Osteoblast (primary cell): ENCODE data around the gene UGP2. TPM values are rescaled to one million over a fixed set of nuclear protein-coding genes. Genes with fewer than 3 reads are reported as not detected.

ENCODE experiments used
- DNase-seq: peaks from one replicate; pipeline ENCODE4 v3.0.0; 2011; ENCODE audit warnings: low spot score, mixed read lengths; ENCODE audit not compliant: insufficient read length; ENCODE audit errors: missing footprints
- H2AFZ ChIP-seq: 2 replicates; pipeline ENCODE4 v1.6.0; 2011; ENCODE audit warnings: mild to moderate bottlenecking, low read length
- H3K27ac ChIP-seq: 2 replicates; pipeline ENCODE4 v1.5.1; 2011; ENCODE audit warnings: mild to moderate bottlenecking, low read depth, low read length, moderate library complexity
- H3K27me3 ChIP-seq: 2 replicates; pipeline ENCODE4 v1.6.0; 2012; ENCODE audit warnings: mild to moderate bottlenecking, control low read depth, inconsistent platforms, low read length, moderate library complexity; ENCODE audit not compliant: insufficient read depth
- H3K36me3 ChIP-seq: 2 replicates; pipeline ENCODE4 v1.5.1; 2011; ENCODE audit warnings: mild to moderate bottlenecking, low read length, control low read depth, moderate library complexity; ENCODE audit not compliant: insufficient read depth
- H3K4me1 ChIP-seq: 2 replicates; pipeline ENCODE4 v1.5.1; 2011; ENCODE audit warnings: mild to moderate bottlenecking, low read length, control low read depth, moderate library complexity; ENCODE audit not compliant: insufficient read depth
- H3K4me2 ChIP-seq: 2 replicates; pipeline ENCODE4 v1.6.0; 2011; ENCODE audit warnings: mild to moderate bottlenecking, low read length; ENCODE audit not compliant: insufficient read depth
- H3K4me3 ChIP-seq: fragments of 200-600 bp; sonication (generic); 3 replicates; pipeline ENCODE4 v1.5.1; 2012; ENCODE audit warnings: mild to moderate bottlenecking, low read length, inconsistent platforms; ENCODE audit not compliant: insufficient read depth
- H3K79me2 ChIP-seq: 2 replicates; pipeline ENCODE4 v1.6.0; 2012; ENCODE audit warnings: mild to moderate bottlenecking, low read length, control low read depth, inconsistent platforms; ENCODE audit not compliant: insufficient read depth
- H3K9me3 ChIP-seq: 2 replicates; pipeline ENCODE4 v1.5.1; 2011; ENCODE audit warnings: low read depth, low read length, control low read depth
- H4K20me1 ChIP-seq: 2 replicates; pipeline ENCODE4 v1.6.0; 2012; ENCODE audit warnings: mild to moderate bottlenecking, low read length, control low read depth; ENCODE audit not compliant: insufficient read depth
- CTCF ChIP-seq: IDR thresholded peaks from 2 replicates; pipeline ENCODE4 v1.5.1; 2011; ENCODE audit warnings: mild to moderate bottlenecking, low read depth, low read length, moderate library complexity; ENCODE audit errors: extremely low read depth
- total RNA-seq: library from RNA; depleted of rRNA; stranded (reverse); fragments of >200 nt; gene quantifications from 2 replicates; pipeline ENCODE4 v1.2.3, GENCODE V29; 2012

UGP2 gene
- total RNA-seq, 1 donor: 123 TPM

GRCh38 chr2:63853527-63854310 lies 12.0 kb downstream of the UGP2 start:
- TF ChIP-seq CTCF: no peak
- no peaks in the 10 kb centered on the region for H3K27me3 ChIP-seq
- H4K20me1 ChIP-seq: peaks cover 36% of the 10 kb centered on the region
- H2AFZ ChIP-seq: no peak overlapping the region
- H3K27ac ChIP-seq: no peak overlapping the region
- peaks cover 91% of the 10 kb centered on the region for H3K79me2 ChIP-seq
- peaks cover 24% of the 10 kb centered on the region for H3K4me1 ChIP-seq
- H3K4me2 ChIP-seq: no peak overlapping the region
- H3K36me3 ChIP-seq: peaks cover 14% of the 10 kb centered on the region
- no peak overlapping the region for H3K4me3 ChIP-seq
- no peak for DNase-seq
- H3K9me3 ChIP-seq: no peaks in the 10 kb centered on the region

GRCh38 chr2:63855418-63856302 lies 14.0 kb downstream of the UGP2 start:
- Histone ChIP-seq H3K9me3 (no peaks in the 10 kb centered on the region), H2AFZ (no peak overlapping the region), H4K20me1 (peaks cover 22% of the 10 kb centered on the region), H3K36me3 (peaks cover 23% of the 10 kb centered on the region), H3K27me3 (no peaks in the 10 kb centered on the region), H3K4me3 (no peak overlapping the region), H3K4me1 (peaks cover 10% of the 10 kb centered on the region), H3K4me2 (no peak overlapping the region), H3K27ac (no peak overlapping the region), H3K79me2 (peaks cover 72% of the 10 kb centered on the region)
- no peak for TF ChIP-seq CTCF
- no peak for DNase-seq

GRCh38 chr2:63856303-63856603 lies 14.6 kb downstream of the UGP2 start:
- H4K20me1 ChIP-seq: peaks cover 21% of the 10 kb centered on the region

More at GRCh38 chr2:63856303-63856603, 14.6 kb downstream of the UGP2 start:
- Histone ChIP-seq H3K27me3 (no peaks in the 10 kb centered on the region), H3K36me3 (peaks cover 23% of the 10 kb centered on the region), H3K4me3 (no peak overlapping the region), H3K9me3 (no peaks in the 10 kb centered on the region), H3K4me1 (peaks cover 10% of the 10 kb centered on the region), H3K79me2 (peaks cover 66% of the 10 kb centered on the region), H2AFZ (no peak overlapping the region), H3K4me2 (no peak overlapping the region), H3K27ac (no peak overlapping the region)
- no peak for TF ChIP-seq CTCF
- DNase-seq: no peak
